Hippocampal formation (tissue), 2 donors: ENCODE measurements around the gene EIPR1.

Experiments
- DNase-seq, 2 donors: peaks; one replicate each; lab custom pipeline; 2025; lab: John Stamatoyannopoulos, UW

Gene EIPR1

GRCh38 chr2:3324404-3325281 is 53.0 kb downstream of the EIPR1 start:
- no peak for DNase-seq

GRCh38 chr2:3324036-3324386 is 53.6 kb downstream of the EIPR1 start:
- no peak for DNase-seq

- DNase-seq = no peak
These were observed 54.1 kb downstream of the EIPR1 start for GRCh38 chr2:3323360-3324035.

GRCh38 chr2:3322311-3322970 is 55.2 kb downstream of the EIPR1 start:
- DNase-seq = no peak

GRCh38 chr2:3321825-3322224 is 55.8 kb downstream of the EIPR1 start:
- no peak for DNase-seq

GRCh38 chr2:3320910-3321605 is 56.6 kb downstream of the EIPR1 start:
- no peak for DNase-seq

GRCh38 chr2:3319745-3320566 is 57.7 kb downstream of the EIPR1 start:
- no peak for DNase-seq

GRCh38 chr2:3319134-3319533 is 58.5 kb downstream of the EIPR1 start:
- DNase-seq = no peak

- no peak for DNase-seq
These were observed 59.6 kb downstream of the EIPR1 start for GRCh38 chr2:3317871-3318590.

- no peak for DNase-seq
These were observed 60.3 kb downstream of the EIPR1 start for GRCh38 chr2:3317277-3317685.

GRCh38 chr2:3316456-3317276 is 61.0 kb downstream of the EIPR1 start:
- DNase-seq = no peak

GRCh38 chr2:3314626-3315025 is 63.0 kb downstream of the EIPR1 start:
- no peak for DNase-seq

- DNase-seq = no peak
These were observed 63.7 kb downstream of the EIPR1 start for GRCh38 chr2:3313781-3314375.

- no peak for DNase-seq
These were observed 64.9 kb downstream of the EIPR1 start for GRCh38 chr2:3312576-3313345.

- no peak for DNase-seq
These were observed 66.0 kb downstream of the EIPR1 start for GRCh38 chr2:3311601-3312000.

- no peak for DNase-seq
These were observed 67.9 kb downstream of the EIPR1 start for GRCh38 chr2:3309496-3310355.

GRCh38 chr2:3307901-3308300 is 69.7 kb downstream of the EIPR1 start:
- DNase-seq = no peak

GRCh38 chr2:3307236-3307635 is 70.4 kb downstream of the EIPR1 start:
- no peak for DNase-seq
